ENCODE data around the gene ZSWIM9.

GRCh38 chr19:48230555-48231129 is 60.2 kb downstream of the ZSWIM9 start:
- TF ChIP-seq, protein P1, sequence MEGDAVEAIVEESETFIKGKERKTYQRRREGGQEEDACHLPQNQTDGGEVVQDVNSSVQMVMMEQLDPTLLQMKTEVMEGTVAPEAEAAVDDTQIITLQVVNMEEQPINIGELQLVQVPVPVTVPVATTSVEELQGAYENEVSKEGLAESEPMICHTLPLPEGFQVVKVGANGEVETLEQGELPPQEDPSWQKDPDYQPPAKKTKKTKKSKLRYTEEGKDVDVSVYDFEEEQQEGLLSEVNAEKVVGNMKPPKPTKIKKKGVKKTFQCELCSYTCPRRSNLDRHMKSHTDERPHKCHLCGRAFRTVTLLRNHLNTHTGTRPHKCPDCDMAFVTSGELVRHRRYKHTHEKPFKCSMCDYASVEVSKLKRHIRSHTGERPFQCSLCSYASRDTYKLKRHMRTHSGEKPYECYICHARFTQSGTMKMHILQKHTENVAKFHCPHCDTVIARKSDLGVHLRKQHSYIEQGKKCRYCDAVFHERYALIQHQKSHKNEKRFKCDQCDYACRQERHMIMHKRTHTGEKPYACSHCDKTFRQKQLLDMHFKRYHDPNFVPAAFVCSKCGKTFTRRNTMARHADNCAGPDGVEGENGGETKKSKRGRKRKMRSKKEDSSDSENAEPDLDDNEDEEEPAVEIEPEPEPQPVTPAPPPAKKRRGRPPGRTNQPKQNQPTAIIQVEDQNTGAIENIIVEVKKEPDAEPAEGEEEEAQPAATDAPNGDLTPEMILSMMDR (IDR thresholded peaks at IDR 0.05 in 8 of 11, conservative IDR thresholded peaks at IDR 0.05 in 3 of 11) = no peak
- peak; percentile 5 to 62 (median 23) for TF ChIP-seq POLR2AphosphoS5 (IDR thresholded peaks at IDR 0.05)
